K562 (cell line): Measurements from ENCODE around the gene FCRL2. TPM values are rescaled to one million over a fixed set of nuclear protein-coding genes. Genes with fewer than 3 reads are reported as not detected.

Experiments used
- ATAC-seq: fragments of 200-7000 bp; cut with Tn5 transposase; 3 replicates; pipeline ENCODE4 v1.9.1; 2020; ENCODE audit warnings: moderate library complexity
- BruUV-seq: library from RNA; stranded (reverse); fragments of 400-500 nt; replicated peaks from 2 replicates; lab custom pipeline; 2021; lab: Mats Ljungman, UMichigan
- CTCF ChIA-PET: fragments of 300-600 bp; formaldehyde crosslinking; extraction: SDS; loops from one replicate; lab custom pipeline; 2021; ENCODE audit warnings: low intra/inter-chr PET ratio; lab: Yijun Ruan, JAX
- POLR2A ChIA-PET: fragments of 300-600, 350-650 bp; sonication (Branson Sonifier 250); formaldehyde crosslinking; extraction: SDS; loops from one replicate; lab custom pipeline; 2021; ENCODE audit warnings: antibody characterized with exemption, inconsistent platforms; lab: Yijun Ruan, JAX
- DNase-seq, 4 experiments: peaks; one replicate each; pipeline versions ENCODE4 v3.0.0 to v3.0.0-alpha.2; 2011 to 2018; ENCODE audit warnings: low spot score in 3 of 4, mixed read lengths in 3 of 4; ENCODE audit errors: extremely low read depth in 1 of 4
- FAIRE-seq: peaks from 2 replicates; lab custom pipeline; 2011; peaks lifted over from hg19 to GRCh38; lab: Jason Lieb, UNC
- H2AFZ ChIP-seq: 2 replicates; pipeline ENCODE4 v1.6.0; 2011; ENCODE audit warnings: low read depth, low read length, control low read depth, inconsistent platforms
- H3K27ac ChIP-seq: fragments of 200-600 bp; 3 replicates; pipeline ENCODE4 v1.8.0; 2011; ENCODE audit warnings: low read depth, mild to moderate bottlenecking, control low read depth, inconsistent platforms, low read length, moderate library complexity, mixed read lengths; ENCODE audit errors: extremely low read depth
- H3K27me3 ChIP-seq, 2 experiments: fragments of 300-600 bp in 1 of 2; 2 replicates in 1 of 2; 3 replicates in 1 of 2; pipeline versions ENCODE4 v1.6.0 to v1.8.0; 2011; ENCODE audit warnings: inconsistent platforms in 2 of 2, low read length in 2 of 2, mild to moderate bottlenecking in 1 of 2, mixed read lengths in 1 of 2, moderate library complexity in 1 of 2; ENCODE audit not compliant: control insufficient read depth in 2 of 2, insufficient read depth in 2 of 2
- H3K36me3 ChIP-seq: fragments of 300-600 bp; 3 replicates; pipeline ENCODE4 v1.8.0; 2011; ENCODE audit warnings: mild to moderate bottlenecking, low read length, inconsistent platforms; ENCODE audit not compliant: control insufficient read depth, insufficient read depth
- H3K4me1 ChIP-seq, 2 experiments: fragments of 200-600 bp in 1 of 2; replicated peaks in 1 of 2; 2 replicates in 1 of 2; 3 replicates in 1 of 2; pipeline versions ENCODE4 v1.5.1 to v1.8.0; 2011; ENCODE audit warnings: inconsistent platforms in 2 of 2, low read length in 2 of 2, mild to moderate bottlenecking in 1 of 2, mixed read lengths in 1 of 2, moderate library complexity in 1 of 2; ENCODE audit not compliant: control insufficient read depth in 2 of 2, insufficient read depth in 2 of 2
- H3K4me2 ChIP-seq: 2 replicates; pipeline ENCODE4 v1.6.1; 2011; ENCODE audit warnings: low read length, control low read depth, inconsistent platforms, mixed read lengths; ENCODE audit not compliant: insufficient read depth
- H3K4me3 ChIP-seq: fragments of 200-600 bp; sonication (generic), shearing (Covaris generic); 2 replicates; pipeline ENCODE4 v1.5.1; 2016; ENCODE audit warnings: control low read depth, inconsistent platforms
- H3K79me2 ChIP-seq: fragments of 200-600 bp; 3 replicates; pipeline ENCODE4 v1.8.0; 2011; ENCODE audit warnings: low read length, inconsistent platforms; ENCODE audit not compliant: control insufficient read depth, insufficient read depth
- H3K9ac ChIP-seq, 2 experiments: 2 replicates each; pipeline versions ENCODE4 v1.6.0 to v1.6.1; 2011; ENCODE audit warnings: low read depth in 2 of 2, low read length in 2 of 2, control low read depth in 1 of 2, inconsistent platforms in 1 of 2, mild to moderate bottlenecking in 1 of 2, mixed read lengths in 1 of 2; ENCODE audit not compliant: insufficient read depth in 1 of 2
- H3K9me1 ChIP-seq: one replicate; pipeline ENCODE4 v1.6.0; 2011; ENCODE audit warnings: inconsistent platforms, mild to moderate bottlenecking, low read length, moderate library complexity; ENCODE audit not compliant: control insufficient read depth, insufficient read depth
- H3K9me3 ChIP-seq: replicated peaks from 2 replicates; pipeline ENCODE4 v1.5.1; 2011; ENCODE audit warnings: low read depth, low read length, inconsistent platforms; ENCODE audit not compliant: control insufficient read depth, insufficient read depth
- H4K20me1 ChIP-seq: replicated peaks from 2 replicates; pipeline ENCODE4 v1.6.1; 2011; ENCODE audit warnings: low read length, inconsistent platforms, mixed read lengths; ENCODE audit not compliant: control insufficient read depth, insufficient read depth
- DDX20 ChIP-seq: fragments of 450-650 bp; IDR thresholded peaks from 2 replicates; pipeline ENCODE4 v1.6.1; 2016; ENCODE audit warnings: missing genetic modification characterization, low read depth, mild to moderate bottlenecking, missing compliant biosample characterization, moderate library complexity
- DPF2 ChIP-seq: fragments of 450-650 bp; IDR thresholded peaks from 2 replicates; pipeline ENCODE4 v1.6.1; 2016
- FOXA3 ChIP-seq, 2 experiments: fragments of 450-650 bp in 1 of 2; sonication (generic) in 1 of 2; formaldehyde crosslinking; IDR thresholded peaks in 1 of 2; conservative IDR thresholded peaks in 1 of 2; 2 replicates each; pipeline versions ENCODE4 v1.4.0 to v1.8.0; 2020 to 2022; ENCODE audit warnings: mild to moderate bottlenecking in 2 of 2, missing genetic modification reagents in 1 of 2
- PBX2 ChIP-seq, 2 experiments: IDR thresholded peaks in 1 of 2; conservative IDR thresholded peaks in 1 of 2; 2 replicates each; pipeline ENCODE4 v1.6.1; 2016; ENCODE audit warnings: low read depth in 2 of 2, mild to moderate bottlenecking in 1 of 2, missing compliant biosample characterization in 1 of 2, missing genetic modification characterization in 1 of 2, moderate library complexity in 1 of 2
- SMARCE1 ChIP-seq: fragments of 450-650 bp; IDR thresholded peaks from 2 replicates; pipeline ENCODE4 v1.7.1; 2016; ENCODE audit warnings: mild to moderate bottlenecking
- TEAD2 ChIP-seq: fragments of 450-650 bp; IDR thresholded peaks from 2 replicates; pipeline ENCODE4 v1.6.1; 2016; ENCODE audit warnings: missing genetic modification characterization, control low read depth, missing compliant biosample characterization
- USF2 ChIP-seq: sonication (generic); formaldehyde crosslinking; IDR thresholded peaks from 2 replicates; pipeline ENCODE4 v1.5.0; 2020; ENCODE audit warnings: missing genetic modification reagents
- ZBTB26 ChIP-seq: fragments of 450-650 bp; formaldehyde crosslinking; IDR thresholded peaks from 2 replicates; pipeline ENCODE4 v1.4.0; 2022; ENCODE audit warnings: missing genetic modification characterization
- ZBTB43 ChIP-seq: sonication (generic); formaldehyde crosslinking; IDR thresholded peaks from 2 replicates; pipeline ENCODE4 v1.8.0; 2023; ENCODE audit warnings: mild to moderate bottlenecking, missing genetic modification reagents
- WGBS: fragments of 100-300 bp; shearing (Covaris generic); methylation state at CpG from one replicate; pipeline ENCODE4 v1.1.6; 2016; ENCODE audit warnings: low coverage, mixed read lengths; ENCODE audit not compliant: insufficient coverage; ENCODE audit errors: missing lambda C conversion rate; 5-methylcytosine and 5-hydroxymethylcytosine counted together
- in situ Hi-C: fragments of 300-500 bp; cut with MboI; formaldehyde crosslinking; loops from 4 replicates; pipeline ENCODE4 v1.15.0; 2018; ENCODE audit warnings: inconsistent platforms, mixed read lengths
- intact Hi-C: fragments of 100-400 bp; cut with micrococcal nuclease; formaldehyde crosslinking; loops from 2 replicates; pipeline ENCODE4 v1.14.2; 2022
- polyA plus RNA-seq, 8 experiments: library from polyadenylated mRNA; depleted of rRNA in 4 of 8; stranded (reverse) in 5 of 8; unstranded in 3 of 8; fragments of >200 nt; fragmentation: Nextera tagmentation in 2 of 8; fragmentation: Illumina TruSeq in 1 of 8; extraction: Ambion mirVana in 2 of 8; extraction: Trizol in 1 of 8; gene quantifications; 2 replicates each; pipeline versions ENCODE4 v1.2.1 to v1.2.3, GENCODE V29; 2011 to 2014; ENCODE audit warnings: inconsistent platforms in 1 of 8, missing spikeins in 1 of 8
- total RNA-seq, 7 experiments: library from RNA; depleted of rRNA in 6 of 7; stranded (reverse); fragments of >200 nt in 6 of 7; fragmentation: Illumina TruSeq in 2 of 7; extraction: Trizol in 2 of 7; gene quantifications; 2 replicates each; pipeline versions ENCODE4 v1.2.1 to v1.2.3, GENCODE V29; 2011 to 2021; ENCODE audit warnings: low replicate concordance in 1 of 7

FCRL2 gene
- total and polyA plus RNA-seq, 9 of the 15 experiments (the other 6 are each of a cell fraction or from before 2014, with no cell fraction given), result not detected

GRCh38 chr1:157700732-157701131 lies 76.2 kb downstream of the FCRL2 start, which contains the start of gene FCRL3:
FCRL3 (minus strand) TSS chr1:157700769; CDS start chr1:157700489, 280 bp downstream.
- ATAC-seq (no peak), DNase-seq (no peak), FAIRE-seq (no peak)
- Histone ChIP-seq H3K4me2 (no peak within 1 kb of the TSS), H3K9me1 (no peaks in the 10 kb centered on the region), H3K9ac (no peak within 1 kb of the TSS), H2AFZ (no peak within 1 kb of the TSS), H3K27ac (no peak within 1 kb of the TSS), H4K20me1 (no peaks in the 10 kb centered on the region), H3K27me3 (no peaks in the 10 kb centered on the region), H3K9me3 (no peaks in the 10 kb centered on the region), H3K4me3 (no peak within 1 kb of the TSS), H3K4me1 (no peaks in the 10 kb centered on the region), H3K79me2 (no peaks in the 10 kb centered on the region), H3K36me3 (no peaks in the 10 kb centered on the region)
- no TSS peak for BruUV-seq
- no peak for TF ChIP-seq ZBTB26 (CRISPR knock-in tag)
- TF ChIP-seq ZBTB43 (CRISPR knock-in tag), result no peak
- no peak for TF ChIP-seq TEAD2 (tag)
- TF ChIP-seq FOXA3 (CRISPR knock-in tag; conservative IDR thresholded peaks at IDR 0.05 in 1 of 2, IDR thresholded peaks at IDR 0.05 in 1 of 2), result no peak
- TF ChIP-seq DDX20, result no peak
- TF ChIP-seq SMARCE1, result no peak
- no peak for TF ChIP-seq USF2 (CRISPR knock-in tag)
- no peak for TF ChIP-seq PBX2 (CRISPR knock-in tag; IDR thresholded peaks at IDR 0.05; ENCODE audit: low read depth)
- no peak for TF ChIP-seq PBX2 (tag; conservative IDR thresholded peaks at IDR 0.05; ENCODE audit: low read depth)
- TF ChIP-seq DPF2, result no peak
- intact Hi-C loops (no loop called here), in situ Hi-C loops (no loop called here)
- 3% methylated on average over 4 of the region's 4 CpGs for WGBS
- ChIA-PET POLR2A (no interaction called here), CTCF (no interaction called here)
